CD14-positive monocyte (primary cell): ENCODE measurements around the gene SMIM24. TPM values are rescaled to one million over a fixed set of nuclear protein-coding genes. Genes with fewer than 3 reads are reported as not detected.
"Not testable (repeated sequence)": the region's sequence is repeated elsewhere in the genome, so short reads cannot be mapped to it uniquely, and the experiment has no call there.

Experiments used
- DNase-seq, 3 donors: peaks; one replicate each; pipeline ENCODE4 v3.0.0-alpha.2; 2011 to 2022
- H2AFZ ChIP-seq: 2 replicates; pipeline ENCODE4 v1.6.0; 2012; ENCODE audit warnings: mild to moderate bottlenecking, low read depth, low read length, inconsistent platforms; ENCODE audit not compliant: insufficient read depth, poor library complexity, severe bottlenecking
- H3K27ac ChIP-seq, 2 donors: 1 replicate in 1 of 2; 2 replicates in 1 of 2; pipeline ENCODE4 v1.5.1; 2012 to 2013; ENCODE audit warnings: low read length in 2 of 2, control low read depth in 1 of 2, inconsistent platforms in 1 of 2, low read depth in 1 of 2, mild to moderate bottlenecking in 1 of 2
- H3K27me3 ChIP-seq, 2 donors: one replicate each; pipeline versions ENCODE4 v1.6.0 to v1.6.1; 2011 to 2013; ENCODE audit warnings: low read length in 2 of 2; ENCODE audit not compliant: control insufficient read depth in 2 of 2, insufficient read depth in 2 of 2
- H3K36me3 ChIP-seq, 2 donors: replicated peaks in 1 of 2; 1 replicate in 1 of 2; 2 replicates in 1 of 2; pipeline versions ENCODE4 v1.5.1 to v1.6.1; 2012 to 2013; ENCODE audit warnings: low read length in 2 of 2, control low read depth in 1 of 2, inconsistent platforms in 1 of 2, mild to moderate bottlenecking in 1 of 2; ENCODE audit not compliant: insufficient read depth in 2 of 2, control insufficient read depth in 1 of 2
- H3K4me1 ChIP-seq, 2 donors: 1 replicate in 1 of 2; 2 replicates in 1 of 2; pipeline versions ENCODE4 v1.5.1 to v1.6.1; 2012 to 2013; ENCODE audit warnings: low read length in 2 of 2, control low read depth in 1 of 2, inconsistent platforms in 1 of 2, mild to moderate bottlenecking in 1 of 2, moderate library complexity in 1 of 2; ENCODE audit not compliant: insufficient read depth in 2 of 2, control insufficient read depth in 1 of 2
- H3K4me2 ChIP-seq: replicated peaks from 2 replicates; pipeline ENCODE3; 2012; ENCODE audit warnings: low read length, moderate library complexity, mild to moderate bottlenecking; ENCODE audit not compliant: poor library complexity, severe bottlenecking; ENCODE audit errors: extremely low read depth
- H3K4me3 ChIP-seq, 3 experiments: fragments of 200-600 bp in 1 of 3; sonication (generic) in 1 of 3; replicated peaks in 1 of 3; 1 replicate in 2 of 3; 2 replicates in 1 of 3; pipeline ENCODE4 v1.5.1; 2011 to 2013; ENCODE audit warnings: low read length in 3 of 3, mild to moderate bottlenecking in 3 of 3, control low read depth in 2 of 3, low read depth in 2 of 3, inconsistent platforms in 1 of 3, moderate library complexity in 1 of 3
- H3K79me2 ChIP-seq: 2 replicates; pipeline ENCODE4 v1.6.0; 2012; ENCODE audit warnings: mild to moderate bottlenecking, control low read depth, inconsistent platforms, low read length, moderate library complexity; ENCODE audit not compliant: insufficient read depth
- H3K9ac ChIP-seq: 2 replicates; pipeline ENCODE4 v1.6.0; 2017; ENCODE audit warnings: low read length, mild to moderate bottlenecking; ENCODE audit not compliant: insufficient read depth, poor library complexity, severe bottlenecking
- H3K9me3 ChIP-seq, 2 donors: replicated peaks in 1 of 2; 1 replicate in 1 of 2; 2 replicates in 1 of 2; pipeline versions ENCODE4 v1.5.1 to v1.6.1; 2012 to 2013; ENCODE audit warnings: low read length in 2 of 2, control low read depth in 1 of 2; ENCODE audit not compliant: control insufficient read depth in 1 of 2, insufficient read depth in 1 of 2
- H4K20me1 ChIP-seq: 2 replicates; pipeline ENCODE4 v1.6.0; 2012; ENCODE audit warnings: mild to moderate bottlenecking, low read length, control low read depth, moderate library complexity; ENCODE audit not compliant: insufficient read depth
- H3K27ac Mint-ChIP-seq, 7 donors: one replicate each; pipeline ENCODE4 v1.8.0; 2020; ENCODE audit warnings: mild to moderate bottlenecking in 7 of 7, mixed read lengths in 7 of 7, moderate library complexity in 6 of 7, inconsistent platforms in 2 of 7
- H3K27me3 Mint-ChIP-seq, 3 donors: one replicate each; pipeline ENCODE4 v1.8.0; 2021 to 2022; ENCODE audit warnings: low read depth in 3 of 3, mild to moderate bottlenecking in 3 of 3, mixed read lengths in 3 of 3, moderate library complexity in 3 of 3, inconsistent platforms in 1 of 3
- H3K36me3 Mint-ChIP-seq, 2 donors: one replicate each; pipeline ENCODE4 v1.8.0; 2020; ENCODE audit warnings: mixed read lengths in 2 of 2, inconsistent platforms in 1 of 2, mild to moderate bottlenecking in 1 of 2
- H3K4me1 Mint-ChIP-seq: one replicate; pipeline ENCODE4 v1.8.0; 2020; ENCODE audit warnings: mild to moderate bottlenecking, mixed read lengths
- H3K4me3 Mint-ChIP-seq, 2 donors: one replicate each; pipeline ENCODE4 v1.8.0; 2020; ENCODE audit warnings: mild to moderate bottlenecking in 2 of 2, mixed read lengths in 2 of 2, moderate library complexity in 1 of 2
- H3K9me3 Mint-ChIP-seq, 7 donors: one replicate each; pipeline ENCODE4 v1.8.0; 2020 to 2022; ENCODE audit warnings: mixed read lengths in 7 of 7, mild to moderate bottlenecking in 6 of 7, moderate library complexity in 6 of 7, inconsistent platforms in 2 of 7
- WGBS: methylation state at CpG from one replicate; pipeline ENCODE4 v1.1.5; 2013; ENCODE audit warnings: missing lambda C conversion rate; ENCODE audit not compliant: insufficient coverage; 5-methylcytosine and 5-hydroxymethylcytosine counted together
- intact Hi-C, 2 donors: fragments of 100-400 bp; cut with micrococcal nuclease; formaldehyde crosslinking; loops; one replicate each; pipeline versions ENCODE4 v1.15.0 to v1.15.1; 2023
- polyA plus RNA-seq, 3 donors: library from polyadenylated mRNA; depleted of rRNA in 1 of 3; unstranded in 2 of 3; stranded (reverse) in 1 of 3; fragments of 300-500 nt in 2 of 3; fragments of >200 nt in 1 of 3; fragmentation: Illumina TruSeq in 2 of 3; gene quantifications; 1 replicate in 2 of 3; 2 replicates in 1 of 3; pipeline ENCODE4 v1.2.3, GENCODE V29; 2012 to 2021
- TF ChIP-seq, protein P1 (sequence below): fragments of 200-600 bp; IDR thresholded peaks from one replicate; pipeline ENCODE4 v1.8.0; 2022; ENCODE audit warnings: antibody characterized with exemption, mild to moderate bottlenecking

SMIM24 gene
- polyA plus RNA-seq, 3 donors, result 0.30 TPM; not detected in 2

DNA sequence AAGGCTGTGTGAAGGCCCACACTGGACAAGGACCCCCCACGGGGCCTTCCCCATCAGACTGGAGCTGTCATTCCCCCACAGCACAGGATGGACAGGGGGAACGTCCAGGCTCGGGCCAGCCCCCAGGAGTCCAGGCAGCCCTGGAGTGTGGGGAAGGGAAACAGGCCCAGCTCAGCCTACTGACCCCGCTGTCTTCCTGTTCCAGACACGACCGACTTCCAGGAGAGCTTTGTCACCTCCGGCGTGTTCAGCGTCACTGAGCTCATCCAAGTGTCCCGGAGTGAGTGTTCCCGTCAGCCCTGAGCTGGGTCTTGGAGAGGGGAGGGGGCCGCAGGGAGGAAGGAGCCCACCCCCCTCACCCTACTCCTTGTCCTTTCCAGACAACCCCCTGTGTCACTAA lies 47.0 kb downstream of the SMIM24 start:
- WGBS, result 100% methylated on average over 1 of the region's 12 CpGs
- Mint-ChIP-seq H3K4me3 (no peak overlapping the region), H3K27me3 (no peaks in the 10 kb centered on the region), H3K9me3 (peaks cover 4 to 10% (median 7%) of the 10 kb centered on the region in 7 donors), H3K27ac (no peak overlapping the region), H3K36me3 (peaks cover 28 to 54% of the 10 kb centered on the region in 2 donors), H3K4me1 (peaks cover 29% of the 10 kb centered on the region)
- Histone ChIP-seq H3K36me3 (peaks cover 23 to 43% of the 10 kb centered on the region in 2 donors), H2AFZ (no peak overlapping the region), H3K4me3 (no peak overlapping the region), H4K20me1 (peaks cover 42% of the 10 kb centered on the region), H3K4me2 (no peak overlapping the region), H3K27ac (no peak overlapping the region), H3K9me3 (peaks cover 0 to 7% of the 10 kb centered on the region in 2 donors), H3K79me2 (peaks cover 23% of the 10 kb centered on the region), H3K4me1 (peaks cover 28 to 34% of the 10 kb centered on the region in 2 donors), H3K27me3 (no peaks in the 10 kb centered on the region), H3K9ac (no peak overlapping the region)
- TF ChIP-seq, protein P1, sequence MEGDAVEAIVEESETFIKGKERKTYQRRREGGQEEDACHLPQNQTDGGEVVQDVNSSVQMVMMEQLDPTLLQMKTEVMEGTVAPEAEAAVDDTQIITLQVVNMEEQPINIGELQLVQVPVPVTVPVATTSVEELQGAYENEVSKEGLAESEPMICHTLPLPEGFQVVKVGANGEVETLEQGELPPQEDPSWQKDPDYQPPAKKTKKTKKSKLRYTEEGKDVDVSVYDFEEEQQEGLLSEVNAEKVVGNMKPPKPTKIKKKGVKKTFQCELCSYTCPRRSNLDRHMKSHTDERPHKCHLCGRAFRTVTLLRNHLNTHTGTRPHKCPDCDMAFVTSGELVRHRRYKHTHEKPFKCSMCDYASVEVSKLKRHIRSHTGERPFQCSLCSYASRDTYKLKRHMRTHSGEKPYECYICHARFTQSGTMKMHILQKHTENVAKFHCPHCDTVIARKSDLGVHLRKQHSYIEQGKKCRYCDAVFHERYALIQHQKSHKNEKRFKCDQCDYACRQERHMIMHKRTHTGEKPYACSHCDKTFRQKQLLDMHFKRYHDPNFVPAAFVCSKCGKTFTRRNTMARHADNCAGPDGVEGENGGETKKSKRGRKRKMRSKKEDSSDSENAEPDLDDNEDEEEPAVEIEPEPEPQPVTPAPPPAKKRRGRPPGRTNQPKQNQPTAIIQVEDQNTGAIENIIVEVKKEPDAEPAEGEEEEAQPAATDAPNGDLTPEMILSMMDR, result no peak
- DNase-seq, result no peak
- intact Hi-C loops, result loop anchor here in 1 of 2 donors (10.0 kb wide), 1 partner anchor 71 kb away; the partner anchor contains the start of genes DOHH and FZR1

DNA sequence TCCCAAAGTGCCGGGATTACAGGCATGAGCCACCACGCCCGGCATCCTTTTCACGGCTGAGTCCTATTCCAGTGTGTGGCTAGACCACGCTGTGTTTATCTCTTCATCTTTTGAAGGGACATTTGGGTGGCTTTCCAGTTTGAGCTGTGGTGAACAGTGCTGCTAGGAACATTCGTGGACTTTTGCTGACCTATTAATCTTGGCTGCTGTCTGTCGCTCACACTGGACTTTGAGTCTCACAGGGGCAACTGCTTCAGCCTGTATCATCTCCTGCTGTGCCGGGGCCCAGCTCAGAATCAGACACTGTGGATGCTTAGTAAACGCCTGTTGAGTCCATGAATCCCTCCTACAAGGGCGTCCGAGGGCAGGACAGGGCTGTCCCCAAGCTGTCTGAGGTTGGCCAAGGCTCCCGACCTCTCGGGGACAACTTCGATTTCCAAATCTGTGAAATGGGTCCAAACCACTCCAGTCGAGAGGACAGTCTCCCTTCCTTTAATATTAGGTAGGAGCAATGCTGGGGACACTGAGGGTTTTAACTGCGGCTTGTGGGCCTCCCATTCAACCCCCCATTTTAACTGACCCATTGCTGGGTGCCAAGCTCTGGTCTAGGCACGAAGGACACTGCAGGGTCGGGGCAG lies 48.4 kb downstream of the SMIM24 start:
- H3K4me1 ChIP-seq, result peaks cover 32 to 39% of the 10 kb centered on the region in 2 donors
- no peak overlapping the region for H3K4me3 Mint-ChIP-seq

DNA sequence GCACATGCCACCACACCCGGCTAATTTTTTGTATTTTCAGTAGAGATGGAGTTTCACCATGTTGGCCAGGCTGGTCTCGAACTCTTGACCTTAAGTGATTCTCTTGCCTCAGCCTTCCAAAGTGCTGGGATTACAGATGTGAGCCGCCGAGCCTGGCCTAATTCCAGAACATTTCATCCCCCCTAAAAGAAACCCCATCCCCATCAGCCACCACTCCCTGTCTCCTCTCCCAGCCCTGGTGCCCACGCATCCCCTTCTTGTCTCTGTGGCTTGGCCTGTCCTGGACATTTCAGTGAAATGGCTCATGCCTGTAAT lies 50.0 kb downstream of the SMIM24 start:
- Mint-ChIP-seq H3K36me3 (peaks cover 28 to 55% of the 10 kb centered on the region in 2 donors), H3K27ac (peak overlapping the region in 3 of 7 donors; percentile 19 to 67 (median 42)), H3K9me3 (peaks cover 6 to 16% (median 11%) of the 10 kb centered on the region in 7 donors), H3K4me1 (peaks cover 38% of the 10 kb centered on the region), H3K4me3 (peak overlapping the region in 1 of 2 donors; percentile 31)
- intact Hi-C loops, result loop anchor here in 1 of 2 donors (10.0 kb wide), 1 partner anchor 74 kb away; the partner anchor contains the start of genes DOHH and FZR1
- H3K4me3 ChIP-seq, H2AFZ ChIP-seq, H3K9ac ChIP-seq, H3K4me2 ChIP-seq, DNase-seq, H3K9me3 ChIP-seq, H3K27me3 Mint-ChIP-seq, H3K27me3 ChIP-seq, H3K27ac ChIP-seq: not testable (repeated sequence)
- WGBS, result 100% methylated on average over 2 of the region's 5 CpGs
- Histone ChIP-seq H3K79me2 (peaks cover 19% of the 10 kb centered on the region), H3K36me3 (peaks cover 23 to 38% of the 10 kb centered on the region in 2 donors), H4K20me1 (peaks cover 50% of the 10 kb centered on the region), H3K4me1 (peaks cover 28 to 35% of the 10 kb centered on the region in 2 donors)

More for the DNA sequence above, 48.4 kb downstream of the SMIM24 start:
- Histone ChIP-seq H3K79me2 (peaks cover 22% of the 10 kb centered on the region), H2AFZ (no peak overlapping the region), H3K27me3 (no peaks in the 10 kb centered on the region), H3K27ac (no peak overlapping the region), H3K4me2 (no peak overlapping the region), H3K9me3 (peaks cover 0 to 7% of the 10 kb centered on the region in 2 donors), H3K9ac (no peak overlapping the region), H4K20me1 (peaks cover 49% of the 10 kb centered on the region), H3K36me3 (peaks cover 21 to 34% of the 10 kb centered on the region in 2 donors), H3K4me3 (no peak overlapping the region)
- H3K4me1 Mint-ChIP-seq, result peaks cover 42% of the 10 kb centered on the region
- intact Hi-C loops, result loop anchor here in 1 of 2 donors (10.0 kb wide), 1 partner anchor 73 kb away; the partner anchor contains the start of genes DOHH and FZR1
- H3K27me3 Mint-ChIP-seq, result no peaks in the 10 kb centered on the region
- TF ChIP-seq, protein P1, result no peak
- peaks cover 4 to 11% (median 9%) of the 10 kb centered on the region in 7 donors for H3K9me3 Mint-ChIP-seq
- peaks cover 26 to 49% of the 10 kb centered on the region in 2 donors for H3K36me3 Mint-ChIP-seq
- DNase-seq, result no peak
- 100% methylated on average over 7 of the region's 18 CpGs for WGBS
- peak overlapping the region in 2 of 7 donors; percentile 43 to 50 for H3K27ac Mint-ChIP-seq
